Skeletal muscle cell (primary cell): ENCODE data around the gene MUL1.

ENCODE experiments used
- DNase-seq: peaks from one replicate; pipeline ENCODE4 v3.0.0-alpha.2; 2010; ENCODE audit warnings: low read depth
- H3K4me3 ChIP-seq: 2 replicates; pipeline ENCODE4 v1.5.1; 2011; ENCODE audit warnings: low read depth, mild to moderate bottlenecking, control low read depth, low read length, moderate library complexity

The MUL1 gene

GRCh38 chr1:20507564-20508410 is at the start of gene MUL1:
Gene MUL1, minus strand, starts transcription at chr1:20508151. Its CDS starts 127 bp downstream, at chr1:20508024.
- peak; percentile 61 for DNase-seq
- peak within 1 kb of the TSS; percentile 95 for H3K4me3 ChIP-seq

GRCh38 chr1:20555758-20556120 is 47.8 kb upstream of the MUL1 start:
- H3K4me3 ChIP-seq = no peak overlapping the region
- DNase-seq = no peak

- no peak for DNase-seq
- H3K4me3 ChIP-seq = no peak overlapping the region
Observed at GRCh38 chr1:20555025-20555757, 47.2 kb upstream of the MUL1 start.

GRCh38 chr1:20552728-20553445 is 44.9 kb upstream of the MUL1 start:
- H3K4me3 ChIP-seq = peak overlapping the region; percentile 38
- DNase-seq = no peak

GRCh38 chr1:20551945-20552727 is 44.2 kb upstream of the MUL1 start, which contains the start of gene FAM43B:
Gene FAM43B, plus strand, starts transcription at chr1:20552573. Its CDS starts 401 bp downstream, at chr1:20552974.
- no peak for DNase-seq
- peak within 1 kb of the TSS; percentile 38 for H3K4me3 ChIP-seq

- H3K4me3 ChIP-seq = no peak overlapping the region
- DNase-seq = no peak
Observed at GRCh38 chr1:20551161-20551560, 43.2 kb upstream of the MUL1 start.

GRCh38 chr1:20546637-20547036 is 38.7 kb upstream of the MUL1 start:
- no peak overlapping the region for H3K4me3 ChIP-seq
- DNase-seq = no peak

- no peak overlapping the region for H3K4me3 ChIP-seq
- DNase-seq = no peak
Observed at GRCh38 chr1:20540281-20540680, 32.3 kb upstream of the MUL1 start.

- DNase-seq = no peak
- H3K4me3 ChIP-seq = no peak overlapping the region
Observed at GRCh38 chr1:20538760-20539551, 31.0 kb upstream of the MUL1 start.

- no peak overlapping the region for H3K4me3 ChIP-seq
Observed at GRCh38 chr1:20538227-20538626, 30.3 kb upstream of the MUL1 start.

GRCh38 chr1:20534659-20535417 is 26.9 kb upstream of the MUL1 start:
- DNase-seq = no peak
- no peak overlapping the region for H3K4me3 ChIP-seq

More at GRCh38 chr1:20538227-20538626, 30.3 kb upstream of the MUL1 start:
- DNase-seq = no peak

- DNase-seq = no peak
- H3K4me3 ChIP-seq = no peak overlapping the region
Observed at GRCh38 chr1:20533635-20534034, 25.7 kb upstream of the MUL1 start.

GRCh38 chr1:20530901-20531300 is 22.9 kb upstream of the MUL1 start:
- H3K4me3 ChIP-seq = no peak overlapping the region
- DNase-seq = no peak

- H3K4me3 ChIP-seq = no peak overlapping the region
- no peak for DNase-seq
Observed at GRCh38 chr1:20530306-20530705, 22.4 kb upstream of the MUL1 start.

- no peak for DNase-seq
- H3K4me3 ChIP-seq = no peak overlapping the region
Observed at GRCh38 chr1:20528221-20528620, 20.3 kb upstream of the MUL1 start.

- DNase-seq = no peak
- no peak overlapping the region for H3K4me3 ChIP-seq
Observed at GRCh38 chr1:20526267-20526666, 18.3 kb upstream of the MUL1 start.

GRCh38 chr1:20521960-20522861 is 14.3 kb upstream of the MUL1 start:
- peak; percentile 10 for DNase-seq
- no peak overlapping the region for H3K4me3 ChIP-seq
